ENCODE results near the gene TMEM25. TPM values are rescaled to one million over a fixed set of nuclear protein-coding genes. Genes with fewer than 3 reads are reported as not detected.
"Not testable (repeated sequence)": the region's sequence is repeated elsewhere in the genome, so short reads cannot be mapped to it uniquely, and the experiment has no call there.

The TMEM25 gene
- total and polyA plus RNA-seq, 9 donors, result 22.1 to 45.1 (median 30.4) TPM

DNA sequence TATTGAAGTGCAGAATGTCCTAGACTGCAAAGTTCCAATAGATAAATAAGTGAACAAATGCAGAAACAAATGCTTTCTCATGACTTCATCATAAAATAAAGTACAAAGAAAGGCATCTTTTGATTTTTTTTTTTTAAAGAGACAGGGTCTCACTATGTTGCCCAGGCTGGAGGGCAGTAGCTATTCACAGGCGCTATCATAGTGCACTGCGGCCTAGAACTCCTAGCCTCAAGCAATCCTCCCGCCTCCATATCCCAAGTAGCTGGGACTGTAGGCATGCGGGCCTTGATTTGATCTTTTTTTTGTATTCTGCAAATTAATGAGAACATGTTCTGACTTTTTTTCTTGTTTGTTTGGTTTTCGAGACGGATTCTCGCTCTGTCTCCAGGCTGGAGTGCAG is 43.6 kb downstream of the TMEM25 start:
- 50 to 64% (median 56%) methylated on average over 7 of the region's 7 CpGs for WGBS, 3 donors
- intact Hi-C loops (cut with DNase I), result loop anchor here in 1 of 4 donors (5.0 kb wide), 1 partner anchor 38 kb away; no protein-coding TSS in a partner anchor

DNA sequence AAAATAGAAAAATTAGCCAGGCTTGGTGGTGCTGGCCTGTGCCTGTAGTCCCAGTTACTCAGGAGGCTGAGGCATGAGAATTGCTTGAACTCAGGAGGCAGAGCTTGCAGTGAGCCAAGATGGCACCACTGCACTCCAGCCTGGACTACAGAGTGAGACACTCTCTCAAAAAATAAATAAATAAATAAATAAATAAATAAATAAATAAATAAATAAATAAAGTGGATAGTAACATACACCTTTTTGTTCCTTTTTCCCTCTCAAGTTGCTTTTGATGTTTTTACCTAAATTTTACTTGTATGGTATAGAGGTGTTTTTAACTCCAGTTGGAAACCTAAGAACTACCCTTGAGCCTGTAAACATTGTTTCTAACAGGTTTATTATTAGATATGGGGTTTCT is 47.0 kb downstream of the TMEM25 start:
- peaks cover 10% of the 10 kb centered on the region for H3K4me1 ChIP-seq (ENCODE audit: insufficient read depth)
- DNase-seq, H3K4me3 ChIP-seq, H3K27me3 ChIP-seq, H3K27ac ChIP-seq, H3K9me3 ChIP-seq, H3K36me3 ChIP-seq: not testable (repeated sequence)
- intact Hi-C loops (cut with DNase I), result loop anchor here in 1 of 4 donors (5.0 kb wide), 1 partner anchor 34 kb away; no protein-coding TSS in a partner anchor

More for the DNA sequence above, 43.6 kb downstream of the TMEM25 start:
- H3K27ac ChIP-seq, result no peak overlapping the region
- peaks cover 9% of the 10 kb centered on the region for H3K4me1 ChIP-seq (ENCODE audit: insufficient read depth)
- DNase-seq, result no peak
- no peak overlapping the region for H3K4me3 ChIP-seq
- H3K9me3 ChIP-seq, result no peaks in the 10 kb centered on the region
- H3K36me3 ChIP-seq, result no peaks in the 10 kb centered on the region
- TF ChIP-seq EP300 (IDR thresholded peaks at IDR 0.05), result no peak
- no peak for TF ChIP-seq POLR2A (IDR thresholded peaks at IDR 0.05)
- TF ChIP-seq CTCF (IDR thresholded peaks at IDR 0.05), result no peak
- H3K27me3 ChIP-seq, result no peaks in the 10 kb centered on the region

GRCh38 chr11:118581057-118581456 is 50.1 kb downstream of the TMEM25 start:
- intact Hi-C loops (cut with DNase I), result no loop called here
- peaks cover 10% of the 10 kb centered on the region for H3K4me1 ChIP-seq (ENCODE audit: insufficient read depth)
- no peak overlapping the region for H3K27ac ChIP-seq
- WGBS, 3 donors, result 70 to 76% (median 72%) methylated on average over 6 of the region's 6 CpGs
- no peaks in the 10 kb centered on the region for H3K36me3 ChIP-seq
- no peaks in the 10 kb centered on the region for H3K27me3 ChIP-seq
- no peak for TF ChIP-seq POLR2A (IDR thresholded peaks at IDR 0.05)
- no peak for TF ChIP-seq EP300 (IDR thresholded peaks at IDR 0.05)
- no peak for TF ChIP-seq CTCF (IDR thresholded peaks at IDR 0.05)
- H3K9me3 ChIP-seq, result no peaks in the 10 kb centered on the region
- H3K4me3 ChIP-seq, result no peak overlapping the region
- no peak for DNase-seq

Other genes with a start within 250 kb of the TMEM25 start
- gene CD3E, start 226.5 kb upstream of the TMEM25 start, total RNA-seq, result 1 to 10 TPM in 2 of 7 donors, under 1 TPM in 4, not detected in 1; 0.36 to 2.5 (median 0.59) TPM
- 10 to 100 TPM in 1 of 2 donors, under 1 TPM in 1; 0.94 to 11.0 TPM for gene CD3E, start 226.5 kb upstream of the TMEM25 start, polyA plus RNA-seq
- 1 to 10 TPM in 4 of 7 donors, under 1 TPM in 2, not detected in 1; 0.47 to 7.7 (median 1.4) TPM for gene CD3D, start 188.5 kb upstream of the TMEM25 start, total RNA-seq
- gene CD3D, start 188.5 kb upstream of the TMEM25 start, polyA plus RNA-seq, result 10 to 100 TPM in 1 of 2 donors, under 1 TPM in 1; 0.85 to 11.6 TPM
- gene CD3G, start 186.8 kb upstream of the TMEM25 start, total RNA-seq, result under 1 TPM in 6 of 7 donors, not detected in 1; 0.15 to 0.89 (median 0.40) TPM
- gene CD3G, start 186.8 kb upstream of the TMEM25 start, polyA plus RNA-seq, result 1 to 10 TPM in 1 of 2 donors, under 1 TPM in 1; 0.17 to 1.4 TPM
- 10 to 100 TPM; 23.7 to 34.7 (median 29.4) TPM for gene UBE4A, start 171.6 kb upstream of the TMEM25 start, total RNA-seq
- gene UBE4A, start 171.6 kb upstream of the TMEM25 start, polyA plus RNA-seq, result 10 to 100 TPM; 12.2 to 28.8 TPM
- gene ATP5MG, start 129.6 kb upstream of the TMEM25 start, total RNA-seq, result 100 to 1,000 TPM in 5 of 7 donors, 10 to 100 TPM in 2; 70.5 to 201 (median 155) TPM
- 100 to 1,000 TPM; 162 to 450 TPM for gene ATP5MG, start 129.6 kb upstream of the TMEM25 start, polyA plus RNA-seq
- gene KMT2A, start 94.7 kb upstream of the TMEM25 start, total RNA-seq, result 100 to 1,000 TPM in 2 of 7 donors, 10 to 100 TPM in 5; 72.0 to 107 (median 82.0) TPM
- 10 to 100 TPM; 25.8 to 45.2 TPM for gene KMT2A, start 94.7 kb upstream of the TMEM25 start, polyA plus RNA-seq
- under 1 TPM in 4 of 7 donors, not detected in 3; 0.23 to 0.38 (median 0.37) TPM for gene TTC36, start 3.7 kb upstream of the TMEM25 start, total RNA-seq
- under 1 TPM in 1 of 2 donors, not detected in 1; 0.18 TPM for gene TTC36, start 3.7 kb upstream of the TMEM25 start, polyA plus RNA-seq
- 10 to 100 TPM; 22.2 to 42.6 (median 27.9) TPM for gene IFT46, start 34.7 kb downstream of the TMEM25 start, total RNA-seq
- 10 to 100 TPM; 22.8 to 53.1 TPM for gene IFT46, start 34.7 kb downstream of the TMEM25 start, polyA plus RNA-seq
- gene ARCN1, start 41.2 kb downstream of the TMEM25 start, total RNA-seq, result 100 to 1,000 TPM in 5 of 7 donors, 10 to 100 TPM in 2; 60.2 to 151 (median 125) TPM
- gene ARCN1, start 41.2 kb downstream of the TMEM25 start, polyA plus RNA-seq, result 100 to 1,000 TPM in 1 of 2 donors, 10 to 100 TPM in 1; 67.3 to 154 TPM
- gene PHLDB1, start 76.4 kb downstream of the TMEM25 start, total RNA-seq, result 100 to 1,000 TPM in 5 of 7 donors, 10 to 100 TPM in 2; 69.4 to 265 (median 139) TPM
- gene PHLDB1, start 76.4 kb downstream of the TMEM25 start, polyA plus RNA-seq, result 10 to 100 TPM; 46.2 to 73.7 TPM
- gene TREH, start 148.5 kb downstream of the TMEM25 start, total RNA-seq, result under 1 TPM in 1 of 7 donors, not detected in 6; 0.10 TPM
- gene TREH, start 148.5 kb downstream of the TMEM25 start, polyA plus RNA-seq, result under 1 TPM in 1 of 2 donors, not detected in 1; 0.48 TPM

Measured in ovary (tissue), 9 donors.